Stimulated activated memory B cell treated with anti-CD40 and anti-IgM and Interleukin-4, amounts not matched to agents 10 μg/mL and 1 μg/mL and 100 μg/mL, for 72 hours (primary cell): ENCODE data around the gene CD247.

Source experiments
- ATAC-seq: fragments of 150-1000 bp; cut with Tn5 transposase; 2 replicates; pipeline ENCODE4 v1.10.0; 2021
- H3K27ac Mint-ChIP-seq: one replicate; pipeline ENCODE4 v1.8.0; 2022; ENCODE audit warnings: mild to moderate bottlenecking, mixed read lengths
- H3K27me3 Mint-ChIP-seq: one replicate; pipeline ENCODE4 v1.8.0; 2022; ENCODE audit warnings: mixed read lengths
- H3K36me3 Mint-ChIP-seq: one replicate; pipeline ENCODE4 v1.8.0; 2022; ENCODE audit warnings: mixed read lengths
- H3K4me1 Mint-ChIP-seq: one replicate; pipeline ENCODE4 v1.8.0; 2022; ENCODE audit warnings: mixed read lengths
- H3K4me3 Mint-ChIP-seq: one replicate; pipeline ENCODE4 v1.8.0; 2022; ENCODE audit warnings: mild to moderate bottlenecking, moderate library complexity, mixed read lengths
- H3K9me3 Mint-ChIP-seq: one replicate; pipeline ENCODE4 v1.8.0; 2022; ENCODE audit warnings: mixed read lengths

The CD247 gene

DNA sequence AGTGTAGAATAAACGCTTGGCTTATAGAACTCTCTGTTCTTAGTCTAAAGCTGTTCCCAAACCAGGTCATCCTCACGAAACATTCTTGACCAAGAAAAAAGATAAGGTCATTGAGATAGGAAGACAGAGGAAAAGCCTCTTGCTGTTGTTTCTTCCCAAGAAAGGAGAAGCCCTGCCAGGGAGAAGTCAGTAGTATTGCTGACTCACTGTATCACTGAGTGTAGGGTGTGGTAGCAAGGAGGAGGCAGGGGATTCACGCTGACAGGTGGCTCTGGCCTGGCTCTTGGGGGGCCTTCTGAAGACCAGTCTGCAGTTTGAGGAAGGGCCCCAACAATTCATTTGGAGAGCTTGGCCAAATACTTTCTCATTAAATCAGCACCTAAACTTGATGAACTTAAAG, 97.8 kb downstream of the CD247 start:
- no peak overlapping the region for H3K27ac Mint-ChIP-seq
- peaks cover 22% of the 10 kb centered on the region for H3K4me1 Mint-ChIP-seq
- peaks cover 25% of the 10 kb centered on the region for H3K36me3 Mint-ChIP-seq
- H3K27me3 Mint-ChIP-seq = no peaks in the 10 kb centered on the region
- H3K4me3 Mint-ChIP-seq = no peak overlapping the region
- ATAC-seq = no peak
- H3K9me3 Mint-ChIP-seq = no peaks in the 10 kb centered on the region

DNA sequence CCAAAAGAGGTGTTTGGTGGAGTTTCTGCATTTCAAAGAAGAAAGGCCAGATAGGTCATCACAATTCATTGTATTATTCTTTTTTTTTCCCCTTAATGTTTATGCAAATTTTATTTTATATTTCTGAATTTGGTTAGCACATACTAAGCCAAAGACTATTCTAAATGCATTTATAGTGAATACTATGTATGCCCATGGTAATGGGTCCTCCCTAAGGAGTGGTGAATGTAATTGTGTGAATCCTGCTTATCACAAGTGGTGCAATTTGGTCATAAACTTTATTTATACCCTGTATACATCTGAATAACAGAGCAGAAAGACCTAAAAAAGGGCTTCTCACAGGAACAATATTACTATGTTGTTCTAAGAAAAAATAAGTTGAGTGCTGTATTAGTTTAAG, 99.1 kb downstream of the CD247 start:
- Mint-ChIP-seq H3K9me3 (no peaks in the 10 kb centered on the region), H3K36me3 (peaks cover 27% of the 10 kb centered on the region), H3K4me3 (no peak overlapping the region), H3K27ac (no peak overlapping the region), H3K27me3 (no peaks in the 10 kb centered on the region), H3K4me1 (peaks cover 22% of the 10 kb centered on the region)
- ATAC-seq = no peak

GRCh38 chr1:167418391-167418790, 99.9 kb downstream of the CD247 start:
- Mint-ChIP-seq H3K36me3 (peaks cover 26% of the 10 kb centered on the region), H3K27ac (peak overlapping the region; percentile 64), H3K4me3 (peak overlapping the region; percentile 23)

DNA sequence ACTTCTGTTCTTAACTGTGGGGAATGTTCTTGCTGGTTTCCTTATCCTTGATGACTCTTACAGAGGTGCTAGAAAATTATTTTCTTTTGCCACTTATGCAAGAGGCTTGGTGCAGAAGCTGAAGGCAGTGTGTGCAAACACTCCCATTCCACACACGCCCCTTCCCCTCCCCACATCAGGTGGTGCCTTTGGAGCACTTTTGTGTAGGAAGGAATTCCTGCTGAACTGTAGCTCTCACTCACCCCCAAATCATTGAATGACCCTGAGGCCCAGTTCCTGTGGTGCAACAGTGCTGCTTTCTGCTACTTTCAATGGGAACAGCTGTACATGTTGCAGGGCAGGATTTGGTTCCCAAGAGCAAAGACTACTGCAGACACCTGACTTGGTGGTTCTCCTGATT, 101.8 kb downstream of the CD247 start:
- H3K27ac Mint-ChIP-seq = peak overlapping the region; percentile 54
- H3K9me3 Mint-ChIP-seq = no peaks in the 10 kb centered on the region
- H3K36me3 Mint-ChIP-seq = peaks cover 25% of the 10 kb centered on the region
- no peak overlapping the region for H3K4me3 Mint-ChIP-seq
- ATAC-seq = no peak
- peaks cover 41% of the 10 kb centered on the region for H3K4me1 Mint-ChIP-seq
- no peaks in the 10 kb centered on the region for H3K27me3 Mint-ChIP-seq

More at GRCh38 chr1:167418391-167418790, 99.9 kb downstream of the CD247 start:
- Mint-ChIP-seq H3K4me1 (peaks cover 24% of the 10 kb centered on the region), H3K27me3 (no peaks in the 10 kb centered on the region), H3K9me3 (no peaks in the 10 kb centered on the region)
- no peak for ATAC-seq

DNA sequence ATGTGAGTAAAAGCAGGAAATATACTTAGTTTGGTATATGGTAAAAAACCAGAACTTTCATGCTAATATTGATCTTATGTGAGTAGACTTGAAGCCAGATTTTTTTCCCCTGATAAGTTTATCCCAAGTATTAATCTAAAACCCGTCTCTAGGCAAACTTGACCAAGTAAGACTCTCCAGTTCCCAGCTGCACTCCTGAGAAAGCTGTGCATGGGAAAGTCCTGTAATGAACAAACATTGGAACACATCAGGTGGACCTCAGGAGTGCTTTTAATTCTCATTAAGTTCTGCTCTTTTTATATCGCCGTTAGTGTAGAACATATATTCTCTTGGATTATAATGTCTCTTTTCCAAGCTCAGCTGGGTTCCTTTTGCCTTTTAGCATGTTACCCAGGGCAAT, 105.0 kb downstream of the CD247 start:
- Mint-ChIP-seq H3K27ac (peak overlapping the region; percentile 14), H3K4me3 (no peak overlapping the region), H3K4me1 (peaks cover 40% of the 10 kb centered on the region), H3K36me3 (peaks cover 36% of the 10 kb centered on the region), H3K9me3 (no peaks in the 10 kb centered on the region), H3K27me3 (no peaks in the 10 kb centered on the region)
- no peak for ATAC-seq

DNA sequence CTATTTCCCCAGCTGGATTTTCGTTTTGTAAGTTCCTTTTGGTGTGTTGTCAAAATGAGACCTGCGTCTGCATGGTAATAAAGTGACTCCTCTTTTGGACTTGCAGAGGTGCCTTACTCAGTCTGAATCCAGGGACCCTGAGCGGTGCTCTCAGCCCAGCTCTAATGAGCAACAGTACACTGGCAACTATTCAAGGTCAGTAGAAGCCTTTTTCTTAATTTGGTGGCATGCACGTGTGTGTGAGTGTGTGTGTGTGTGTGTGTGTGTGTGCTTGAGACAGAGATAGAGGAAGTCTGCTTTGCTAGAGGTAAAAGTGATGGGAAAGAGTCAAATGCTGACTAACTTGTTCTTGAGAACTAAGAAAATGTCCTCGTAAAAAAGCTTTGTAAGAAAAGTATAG, 105.4 kb downstream of the CD247 start:
- peak; percentile 41 for ATAC-seq
- peaks cover 36% of the 10 kb centered on the region for H3K36me3 Mint-ChIP-seq
- no peaks in the 10 kb centered on the region for H3K9me3 Mint-ChIP-seq

GRCh38 chr1:167412072-167412471, 106.3 kb downstream of the CD247 start:
- no peaks in the 10 kb centered on the region for H3K9me3 Mint-ChIP-seq
- ATAC-seq = no peak
- no peaks in the 10 kb centered on the region for H3K27me3 Mint-ChIP-seq
- H3K36me3 Mint-ChIP-seq = peaks cover 33% of the 10 kb centered on the region
- H3K4me1 Mint-ChIP-seq = peaks cover 27% of the 10 kb centered on the region
- H3K4me3 Mint-ChIP-seq = no peak overlapping the region
- peak overlapping the region; percentile 14 for H3K27ac Mint-ChIP-seq

More for the DNA sequence above, 105.4 kb downstream of the CD247 start:
- H3K4me3 Mint-ChIP-seq = no peak overlapping the region
- H3K27me3 Mint-ChIP-seq = no peaks in the 10 kb centered on the region
- peaks cover 35% of the 10 kb centered on the region for H3K4me1 Mint-ChIP-seq
- H3K27ac Mint-ChIP-seq = peak overlapping the region; percentile 14

DNA sequence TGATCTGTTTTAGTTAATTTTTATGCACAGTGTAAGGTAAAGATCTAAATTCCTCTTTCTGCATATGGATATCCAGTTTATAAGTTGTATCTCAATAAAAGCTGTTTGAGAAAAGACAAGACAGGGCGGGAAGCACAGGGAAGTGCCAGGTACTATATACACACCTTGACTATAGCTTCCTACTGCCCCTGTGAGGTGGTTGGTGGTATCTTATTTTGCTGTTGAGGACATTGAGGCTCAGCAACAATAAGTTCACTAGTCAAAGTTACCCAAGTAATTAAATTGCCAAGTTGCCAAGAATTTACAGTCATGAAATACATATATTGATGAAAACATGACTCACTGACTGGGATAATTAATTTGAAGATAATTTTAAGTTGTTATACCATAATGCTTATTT, 109.1 kb downstream of the CD247 start:
- Mint-ChIP-seq H3K27me3 (no peaks in the 10 kb centered on the region), H3K9me3 (no peaks in the 10 kb centered on the region), H3K36me3 (peaks cover 41% of the 10 kb centered on the region), H3K4me1 (peaks cover 21% of the 10 kb centered on the region), H3K27ac (peak overlapping the region; percentile 29), H3K4me3 (no peak overlapping the region)
- ATAC-seq = no peak

DNA sequence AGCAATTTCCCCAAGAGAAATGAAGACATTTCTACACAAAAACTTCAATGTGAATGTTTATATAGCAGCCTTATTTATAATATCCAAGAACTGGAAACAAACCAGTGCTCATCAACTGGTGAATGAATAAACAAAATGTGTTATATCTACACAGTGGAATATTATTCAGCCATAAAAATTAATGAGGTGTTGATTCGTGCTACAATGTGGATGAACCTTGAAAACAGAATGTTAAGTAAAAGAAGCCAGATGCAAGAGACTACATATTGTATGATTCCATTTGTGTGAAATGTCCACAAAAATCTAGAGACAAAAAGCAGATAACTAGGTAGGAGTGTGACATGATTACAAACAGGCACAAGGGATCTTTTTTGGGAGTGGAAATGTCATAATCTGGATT, 110.0 kb downstream of the CD247 start:
- no peak overlapping the region for H3K4me3 Mint-ChIP-seq
- ATAC-seq = no peak

GRCh38 chr1:167404908-167405307, 113.4 kb downstream of the CD247 start:
- Mint-ChIP-seq H3K9me3 (no peaks in the 10 kb centered on the region), H3K36me3 (peaks cover 43% of the 10 kb centered on the region), H3K4me1 (peaks cover 6% of the 10 kb centered on the region), H3K27me3 (no peaks in the 10 kb centered on the region), H3K4me3 (no peak overlapping the region), H3K27ac (no peak overlapping the region)
- ATAC-seq = no peak

More for the DNA sequence above, 110.0 kb downstream of the CD247 start:
- Mint-ChIP-seq H3K4me1 (peaks cover 18% of the 10 kb centered on the region), H3K9me3 (no peaks in the 10 kb centered on the region), H3K36me3 (peaks cover 49% of the 10 kb centered on the region), H3K27me3 (no peaks in the 10 kb centered on the region), H3K27ac (peak overlapping the region; percentile 29)

DNA sequence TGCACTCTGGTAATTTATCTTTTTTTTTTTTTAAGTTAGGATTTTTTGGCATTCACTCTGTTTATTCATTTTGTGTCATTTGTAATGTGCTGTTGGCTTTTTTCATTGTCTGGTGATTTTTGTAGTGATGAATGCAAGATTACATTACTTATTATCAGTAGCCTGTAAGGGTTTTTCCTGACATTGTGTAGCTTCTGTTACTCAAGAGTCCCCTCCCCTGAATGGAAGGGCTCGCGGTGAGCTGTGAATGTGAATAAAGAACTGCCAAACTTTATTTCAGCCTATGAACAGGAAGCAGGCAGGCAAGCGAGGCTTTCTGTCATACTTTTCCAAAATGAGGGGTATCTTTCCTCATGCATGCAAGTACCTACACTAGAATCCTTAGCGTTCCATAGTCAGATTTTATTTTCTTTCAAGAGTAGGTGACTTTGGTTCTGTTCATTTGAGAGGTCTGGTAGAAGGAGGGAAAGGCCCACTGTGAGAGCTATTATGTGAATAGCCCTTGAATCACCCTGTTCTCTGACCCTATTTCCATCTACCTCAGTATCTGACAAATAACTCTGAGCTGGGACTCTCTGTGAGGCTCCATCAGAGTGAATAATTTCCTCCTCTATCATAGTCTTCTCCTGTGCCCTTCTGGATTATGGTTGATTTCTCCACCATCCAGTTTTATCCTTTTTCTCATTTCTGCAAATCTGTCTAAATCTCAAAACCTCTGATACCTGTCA, 114.0 kb downstream of the CD247 start:
- peaks cover 38% of the 10 kb centered on the region for H3K36me3 Mint-ChIP-seq
- no peaks in the 10 kb centered on the region for H3K27me3 Mint-ChIP-seq
- no peak overlapping the region for H3K27ac Mint-ChIP-seq
- ATAC-seq = no peak
- peaks cover 6% of the 10 kb centered on the region for H3K4me1 Mint-ChIP-seq
- no peak overlapping the region for H3K4me3 Mint-ChIP-seq
- no peaks in the 10 kb centered on the region for H3K9me3 Mint-ChIP-seq

DNA sequence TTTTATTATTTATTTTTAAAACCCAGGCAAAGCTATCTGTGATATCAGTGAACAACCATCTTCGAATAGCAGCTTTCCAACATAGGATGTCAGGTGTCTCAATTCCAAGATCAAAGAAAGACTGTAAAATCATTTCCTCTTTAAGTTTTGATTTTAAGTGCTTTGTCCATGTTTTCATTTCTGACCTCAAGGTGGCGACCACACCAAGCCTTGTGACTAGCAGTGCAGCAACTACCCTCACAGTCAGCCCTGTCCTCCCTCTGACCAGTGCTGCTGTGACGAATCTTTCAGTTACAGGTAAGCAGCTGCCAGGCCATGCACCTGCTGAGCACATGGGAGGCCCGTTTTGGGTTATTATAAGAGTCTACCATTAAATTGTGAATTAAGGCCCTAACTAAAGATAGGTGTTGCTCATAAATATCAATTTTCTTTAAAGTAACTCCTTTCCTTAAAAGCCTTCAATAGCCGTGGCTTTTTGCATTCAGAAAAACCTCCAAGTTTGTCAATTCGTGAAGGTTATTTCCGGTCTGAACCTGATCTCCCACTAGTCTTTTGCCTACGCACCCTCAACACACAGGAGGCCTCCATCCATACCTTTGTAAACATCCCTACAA, 117.0 kb downstream of the CD247 start:
- H3K4me1 Mint-ChIP-seq = peaks cover 6% of the 10 kb centered on the region
- H3K4me3 Mint-ChIP-seq = no peak overlapping the region
- H3K9me3 Mint-ChIP-seq = no peaks in the 10 kb centered on the region
- peak; percentile 83 for ATAC-seq
- peaks cover 50% of the 10 kb centered on the region for H3K36me3 Mint-ChIP-seq
- H3K27me3 Mint-ChIP-seq = no peaks in the 10 kb centered on the region
- H3K27ac Mint-ChIP-seq = no peak overlapping the region

DNA sequence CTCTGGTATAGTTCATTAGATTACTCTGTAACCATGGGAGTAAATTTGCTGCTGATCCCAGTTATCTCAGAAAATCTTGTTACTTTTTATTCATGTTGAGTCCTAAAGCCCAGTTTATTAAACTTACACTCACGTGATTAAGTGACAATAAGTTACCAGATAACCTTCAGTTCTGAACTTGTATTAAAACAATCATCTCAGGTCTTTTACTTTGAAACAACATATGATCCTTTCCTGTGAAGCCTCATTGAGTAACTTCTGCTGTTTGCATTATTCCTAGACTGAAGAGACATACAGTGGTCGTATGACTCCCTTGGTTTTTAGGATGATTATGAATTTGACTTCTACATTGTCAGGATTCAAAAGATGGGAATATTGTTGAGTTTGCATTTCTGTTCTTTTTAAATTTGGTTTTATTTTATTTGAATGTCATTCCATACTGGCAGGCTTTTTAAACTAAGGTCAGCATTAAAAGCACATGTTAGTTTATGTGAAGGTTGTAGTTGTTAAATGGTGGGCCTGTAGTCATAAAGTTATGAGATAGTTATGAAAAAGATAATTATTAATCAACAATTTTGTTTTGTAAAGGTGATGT, 117.9 kb downstream of the CD247 start:
- Mint-ChIP-seq H3K27me3 (no peaks in the 10 kb centered on the region), H3K9me3 (no peaks in the 10 kb centered on the region), H3K4me3 (no peak overlapping the region), H3K27ac (no peak overlapping the region), H3K36me3 (peaks cover 47% of the 10 kb centered on the region), H3K4me1 (peaks cover 6% of the 10 kb centered on the region)
- no peak for ATAC-seq

- Mint-ChIP-seq H3K9me3 (no peaks in the 10 kb centered on the region), H3K4me1 (no peaks in the 10 kb centered on the region), H3K36me3 (peaks cover 18% of the 10 kb centered on the region), H3K4me3 (no peak overlapping the region), H3K27ac (no peak overlapping the region), H3K27me3 (no peaks in the 10 kb centered on the region)
- ATAC-seq = no peak
Observed at GRCh38 chr1:167392200-167392696, 126.1 kb downstream of the CD247 start.

- H3K27ac Mint-ChIP-seq = no peak overlapping the region
- H3K36me3 Mint-ChIP-seq = peaks cover 39% of the 10 kb centered on the region
- H3K27me3 Mint-ChIP-seq = no peaks in the 10 kb centered on the region
- no peak for ATAC-seq
- no peak overlapping the region for H3K4me3 Mint-ChIP-seq
- no peaks in the 10 kb centered on the region for H3K4me1 Mint-ChIP-seq
- H3K9me3 Mint-ChIP-seq = no peaks in the 10 kb centered on the region
Observed at GRCh38 chr1:167388976-167389375, 129.4 kb downstream of the CD247 start.
